GM13976 (cell line): ENCODE results near the gene CSNK1E.

Experiments
- DNase-seq: peaks from one replicate; pipeline ENCODE4 v3.0.0; 2012; ENCODE audit warnings: low spot score
- in situ Hi-C: fragments of 300-500 bp; cut with MboI; formaldehyde crosslinking; loops from one replicate; pipeline ENCODE4 v1.12.0; 2022; ENCODE audit warnings: low sequenced_read_pairs, mixed read lengths, inconsistent platforms; ENCODE audit not compliant: unreplicated experiment
- TF ChIP-seq, protein P1 (sequence below): IDR thresholded peaks from 2 replicates; pipeline ENCODE4 v1.5.1; 2012; ENCODE audit warnings: borderline replicate concordance, mild to moderate bottlenecking; ENCODE audit not compliant: insufficient read depth; ENCODE audit errors: extremely low read depth, missing control alignments, control extremely low read depth

Gene CSNK1E

DNA sequence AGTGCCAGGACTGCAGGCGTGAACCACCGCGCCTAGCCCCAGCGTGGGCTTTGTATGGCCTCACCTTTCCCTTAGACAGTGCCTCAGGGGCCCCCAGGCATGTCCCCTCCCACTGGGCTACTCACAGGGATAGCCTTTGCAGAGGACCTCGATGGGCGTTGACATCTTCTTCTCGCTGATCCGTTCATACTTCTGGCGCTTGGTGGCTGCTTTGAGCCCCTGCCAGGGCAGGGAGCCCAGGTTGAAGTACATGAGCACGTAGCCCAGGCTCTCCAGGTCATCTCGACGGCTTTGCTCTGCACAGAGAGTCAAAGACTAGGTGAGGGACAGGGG is 17.5 kb downstream of the CSNK1E start:
- no peak for DNase-seq
- in situ Hi-C loops, result no loop called here
- TF ChIP-seq, protein P1, sequence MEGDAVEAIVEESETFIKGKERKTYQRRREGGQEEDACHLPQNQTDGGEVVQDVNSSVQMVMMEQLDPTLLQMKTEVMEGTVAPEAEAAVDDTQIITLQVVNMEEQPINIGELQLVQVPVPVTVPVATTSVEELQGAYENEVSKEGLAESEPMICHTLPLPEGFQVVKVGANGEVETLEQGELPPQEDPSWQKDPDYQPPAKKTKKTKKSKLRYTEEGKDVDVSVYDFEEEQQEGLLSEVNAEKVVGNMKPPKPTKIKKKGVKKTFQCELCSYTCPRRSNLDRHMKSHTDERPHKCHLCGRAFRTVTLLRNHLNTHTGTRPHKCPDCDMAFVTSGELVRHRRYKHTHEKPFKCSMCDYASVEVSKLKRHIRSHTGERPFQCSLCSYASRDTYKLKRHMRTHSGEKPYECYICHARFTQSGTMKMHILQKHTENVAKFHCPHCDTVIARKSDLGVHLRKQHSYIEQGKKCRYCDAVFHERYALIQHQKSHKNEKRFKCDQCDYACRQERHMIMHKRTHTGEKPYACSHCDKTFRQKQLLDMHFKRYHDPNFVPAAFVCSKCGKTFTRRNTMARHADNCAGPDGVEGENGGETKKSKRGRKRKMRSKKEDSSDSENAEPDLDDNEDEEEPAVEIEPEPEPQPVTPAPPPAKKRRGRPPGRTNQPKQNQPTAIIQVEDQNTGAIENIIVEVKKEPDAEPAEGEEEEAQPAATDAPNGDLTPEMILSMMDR, result no peak

DNA sequence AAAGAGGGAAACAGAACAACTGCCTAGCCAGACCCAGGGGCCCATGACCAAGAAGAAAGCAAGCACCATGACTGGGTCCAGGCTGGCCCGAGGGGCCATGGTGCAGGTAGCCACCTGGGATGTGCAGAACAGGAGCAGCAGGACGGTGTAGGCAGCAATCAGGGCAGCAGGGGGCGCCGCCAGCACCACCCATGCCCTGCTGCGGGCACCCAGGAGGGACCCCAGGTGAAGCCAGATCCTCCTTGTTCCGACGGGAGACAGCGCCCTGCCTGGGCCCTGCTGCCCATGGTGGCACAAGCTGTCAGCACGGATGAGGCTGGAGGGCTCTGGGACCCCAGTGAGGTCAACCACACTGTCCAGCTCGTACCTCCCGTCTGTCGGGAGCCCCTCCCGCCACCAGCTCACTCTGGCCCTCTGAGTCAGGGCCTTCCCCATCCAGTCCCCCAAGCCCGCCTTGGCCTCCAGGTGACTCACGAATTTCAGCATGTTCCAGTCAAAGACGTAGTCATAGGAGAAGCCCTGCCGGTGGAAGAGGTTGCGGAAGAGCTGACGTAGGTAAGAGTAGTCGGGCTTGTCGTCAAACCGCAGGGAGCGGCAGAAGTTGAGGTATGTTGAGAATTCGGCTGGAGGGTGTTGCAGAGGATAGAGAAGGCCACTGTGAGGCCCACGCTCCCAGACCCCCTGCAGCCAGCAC is 18.8 kb downstream of the CSNK1E start:
- TF ChIP-seq, protein P1, result peak; percentile 47
- in situ Hi-C loops, result no loop called here
- DNase-seq, result peak; percentile 72

DNA sequence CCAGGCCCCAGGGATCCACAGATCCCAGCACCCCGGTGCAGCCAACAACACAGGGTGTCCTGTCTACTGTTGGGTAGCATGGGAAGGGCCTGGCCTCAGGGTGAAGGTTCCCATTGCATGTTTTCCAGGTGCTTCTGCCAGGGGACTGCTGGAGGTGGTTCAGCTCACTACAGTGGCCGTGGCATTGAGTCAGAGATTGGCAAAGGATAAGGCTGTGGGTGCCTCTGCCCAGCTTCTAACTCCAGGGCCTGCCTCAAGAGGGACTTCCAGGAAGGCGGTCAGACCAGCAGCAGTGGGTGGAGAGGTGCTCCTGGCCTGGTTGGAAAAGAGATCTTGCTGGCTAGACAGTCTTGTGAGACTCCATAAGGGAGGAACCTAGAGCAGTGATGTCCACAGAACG is 20.9 kb downstream of the CSNK1E start:
- in situ Hi-C loops, result no loop called here

DNA sequence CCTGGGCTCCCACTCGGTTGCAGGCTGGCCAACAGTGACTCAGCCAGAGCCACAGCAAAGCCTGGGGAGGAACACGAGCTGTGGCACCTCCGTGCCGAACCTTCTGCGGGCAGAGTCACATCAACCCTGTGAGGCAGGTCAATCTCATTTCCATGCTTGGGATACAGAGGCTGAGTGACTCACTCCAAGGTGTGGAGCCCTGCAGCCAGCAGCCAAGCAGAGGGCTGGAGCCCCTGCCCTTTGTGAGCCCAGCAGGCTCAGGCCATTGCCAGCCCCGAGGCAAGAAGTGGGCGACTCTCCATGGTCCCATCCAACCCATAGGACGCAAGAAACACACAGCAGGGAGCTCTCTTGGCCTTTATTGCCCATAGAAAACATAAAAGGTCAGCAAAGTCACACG is 21.4 kb downstream of the CSNK1E start:
- TF ChIP-seq, protein P1, result no peak
- in situ Hi-C loops, result no loop called here
- DNase-seq, result no peak

More for the DNA sequence above, 20.9 kb downstream of the CSNK1E start:
- TF ChIP-seq, protein P1, result no peak
- DNase-seq, result no peak

DNA sequence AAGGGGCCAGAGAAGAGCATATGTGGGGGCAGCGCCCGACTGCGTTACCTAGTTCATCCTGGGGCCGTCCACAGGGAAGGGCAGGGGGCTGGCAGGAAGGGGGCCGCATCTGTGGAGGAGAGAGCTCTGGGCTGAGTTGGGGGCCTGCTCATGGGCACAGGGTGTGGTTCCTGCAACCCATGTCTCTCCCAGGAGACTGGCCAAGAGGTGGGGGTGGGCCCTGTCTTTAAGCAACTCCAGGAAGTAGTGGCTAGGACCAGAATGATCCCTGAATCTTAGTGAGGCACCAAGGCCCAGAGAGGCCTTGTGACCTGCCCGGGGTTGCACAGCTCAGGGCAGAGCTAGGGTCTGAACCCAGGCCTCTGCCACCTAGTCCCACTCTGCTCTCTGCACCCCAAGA is 21.9 kb downstream of the CSNK1E start:
- in situ Hi-C loops, result no loop called here
- TF ChIP-seq, protein P1, result no peak
- no peak for DNase-seq

DNA sequence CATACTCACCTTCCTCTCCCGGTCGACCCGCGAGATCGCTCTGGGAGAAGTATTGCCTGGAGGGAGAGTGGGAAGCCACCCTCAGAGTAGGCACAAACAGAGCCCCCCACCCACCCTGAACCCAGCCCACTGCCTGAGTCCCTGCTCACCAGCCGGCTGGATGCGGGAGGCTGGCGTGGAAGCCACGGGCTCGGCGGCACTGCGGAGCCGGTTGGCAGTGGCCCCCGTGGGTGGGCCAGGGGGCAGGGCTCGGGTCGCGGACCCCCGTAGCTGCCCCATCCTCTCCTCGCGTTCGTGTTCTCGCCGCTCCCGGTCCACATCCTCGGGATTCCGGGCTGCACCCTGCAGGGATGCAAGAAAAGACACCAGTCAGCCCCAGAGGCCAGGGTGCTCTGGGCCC is 23.0 kb downstream of the CSNK1E start:
- in situ Hi-C loops, result no loop called here
- TF ChIP-seq, protein P1, result no peak
- DNase-seq, result no peak

DNA sequence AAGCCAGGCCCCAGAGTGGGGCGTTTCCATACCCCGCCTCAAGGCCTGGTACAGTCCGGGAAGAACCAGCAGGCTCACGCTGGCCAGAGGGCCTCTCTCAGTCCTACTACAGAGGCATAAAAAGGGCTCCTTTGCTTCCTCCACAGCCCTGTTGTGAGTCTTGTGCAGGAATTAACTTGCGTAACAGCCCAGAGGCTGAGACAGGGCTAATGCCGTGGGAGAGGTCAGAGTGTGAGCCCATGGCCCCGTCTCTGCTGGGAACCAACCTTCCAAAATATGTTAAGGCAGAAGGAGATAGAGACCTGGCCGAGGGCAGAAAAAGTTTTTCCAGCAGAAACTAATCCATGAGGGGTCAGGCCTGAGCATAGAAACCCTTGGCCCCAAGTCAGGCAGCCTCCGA is 24.5 kb downstream of the CSNK1E start:
- in situ Hi-C loops, result no loop called here
- TF ChIP-seq, protein P1, result no peak

More for the DNA sequence above, 24.5 kb downstream of the CSNK1E start:
- DNase-seq, result no peak
